Subcutaneous preadipocyte (primary cell): Measurements from ENCODE around the gene KCNJ8. TPM values are rescaled to one million over a fixed set of nuclear protein-coding genes. Genes with fewer than 3 reads are reported as not detected.

Experiments used
- total RNA-seq: library from RNA; depleted of rRNA; stranded (reverse); fragments of >200 nt; gene quantifications from 2 replicates; pipeline ENCODE4 v1.2.3, GENCODE V29; 2012

KCNJ8 gene
- 0.59 and 2.2 TPM in 2 replicates for total RNA-seq

DNA sequence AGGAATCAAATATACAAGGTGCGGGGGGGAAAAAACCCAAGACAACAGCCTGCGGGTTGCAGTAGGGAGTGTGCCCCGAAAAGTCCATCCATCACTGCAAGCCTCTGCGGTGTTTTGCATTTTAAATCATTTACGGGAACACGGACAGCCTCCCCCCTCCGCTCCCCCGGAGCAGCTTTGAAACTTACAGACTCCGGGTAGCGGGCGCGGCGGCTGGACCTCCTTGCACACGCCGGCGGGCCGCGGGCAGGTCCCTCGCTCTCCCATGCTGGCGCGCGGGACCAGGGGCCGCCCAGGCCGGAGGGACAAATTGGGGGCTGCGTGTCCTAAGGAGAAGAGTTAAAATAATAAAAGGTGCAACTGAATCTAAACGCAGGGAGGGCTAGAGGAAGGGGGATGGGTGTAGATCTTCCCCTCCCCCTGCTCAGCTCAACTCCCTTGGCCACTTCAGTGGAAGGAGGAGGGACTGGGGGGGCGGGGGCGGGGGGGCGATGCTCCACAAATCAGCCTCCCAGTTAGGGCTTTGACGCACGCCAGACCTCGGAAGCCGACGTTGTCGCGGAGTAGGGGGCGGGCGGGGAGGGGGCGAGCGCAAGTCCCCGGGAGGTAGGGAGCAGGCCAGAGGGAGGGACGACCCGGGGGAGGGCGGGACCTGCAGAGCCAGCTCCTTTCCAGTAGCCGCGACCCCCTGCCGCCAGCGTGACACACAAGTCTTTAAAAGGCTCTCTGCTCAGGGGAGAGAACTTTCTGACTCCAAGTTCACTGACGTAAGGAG is at the start of gene KCNJ8:
TSS of gene KCNJ8 (minus strand) at position 349 of the 775 bp plus-strand sequence. CDS start 1,090 bp downstream, outside the sequence.

Other genes with a start within 250 kb of the KCNJ8 start
- gene SPX, start 248.4 kb downstream of the KCNJ8 start, total RNA-seq: under 0.01 and 0.98 TPM in 2 replicates
- gene GYS2, start 169.9 kb downstream of the KCNJ8 start, total RNA-seq: not detected in 2 replicates
- gene LDHB, start 116.9 kb downstream of the KCNJ8 start, total RNA-seq: 479 and 548 TPM in 2 replicates
- 5.9 and 12.5 TPM in 2 replicates for gene ABCC9, start 166.7 kb upstream of the KCNJ8 start, total RNA-seq